ENCODE measurements around the gene GPT2. TPM values are rescaled to one million over a fixed set of nuclear protein-coding genes. Genes with fewer than 3 reads are reported as not detected.
"Not testable (repeated sequence)": the region's sequence is repeated elsewhere in the genome, so short reads cannot be mapped to it uniquely, and the experiment has no call there.

Gene GPT2
- total RNA-seq, 3 donors from 2014 or later = 9.2 to 20.8 (median 10.5) TPM

DNA sequence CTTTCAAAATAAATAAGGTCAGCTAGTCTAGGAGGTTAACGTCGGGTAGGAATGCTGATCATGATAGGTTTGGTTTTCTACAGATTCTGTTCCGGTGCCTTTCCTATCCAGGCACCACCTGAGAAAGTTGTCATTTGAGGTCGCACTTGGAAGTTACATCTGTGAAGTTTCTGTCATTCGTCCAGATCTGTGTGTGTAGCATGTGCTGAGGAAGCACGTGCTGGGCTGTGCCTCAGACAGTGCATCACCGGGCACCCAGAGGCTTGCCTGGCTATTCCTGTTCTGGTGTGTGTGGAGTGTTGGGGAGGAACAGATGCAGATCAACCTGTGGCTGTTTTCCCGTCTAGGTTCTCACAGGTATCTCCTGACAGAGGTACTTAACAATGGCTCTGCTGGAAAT lies 46.7 kb downstream of the GPT2 start:
- intact Hi-C loops (cut with DNase I, micrococcal nuclease) = no loop called here
- Histone ChIP-seq H3K36me3 (ENCODE audit: low read depth) (no peaks in the 10 kb centered on the region), H3K4me1 (ENCODE audit: low read depth) (no peaks in the 10 kb centered on the region), H3K4me3 (no peak overlapping the region), H3K9me3 (no peaks in the 10 kb centered on the region)
- TF ChIP-seq, protein P1, sequence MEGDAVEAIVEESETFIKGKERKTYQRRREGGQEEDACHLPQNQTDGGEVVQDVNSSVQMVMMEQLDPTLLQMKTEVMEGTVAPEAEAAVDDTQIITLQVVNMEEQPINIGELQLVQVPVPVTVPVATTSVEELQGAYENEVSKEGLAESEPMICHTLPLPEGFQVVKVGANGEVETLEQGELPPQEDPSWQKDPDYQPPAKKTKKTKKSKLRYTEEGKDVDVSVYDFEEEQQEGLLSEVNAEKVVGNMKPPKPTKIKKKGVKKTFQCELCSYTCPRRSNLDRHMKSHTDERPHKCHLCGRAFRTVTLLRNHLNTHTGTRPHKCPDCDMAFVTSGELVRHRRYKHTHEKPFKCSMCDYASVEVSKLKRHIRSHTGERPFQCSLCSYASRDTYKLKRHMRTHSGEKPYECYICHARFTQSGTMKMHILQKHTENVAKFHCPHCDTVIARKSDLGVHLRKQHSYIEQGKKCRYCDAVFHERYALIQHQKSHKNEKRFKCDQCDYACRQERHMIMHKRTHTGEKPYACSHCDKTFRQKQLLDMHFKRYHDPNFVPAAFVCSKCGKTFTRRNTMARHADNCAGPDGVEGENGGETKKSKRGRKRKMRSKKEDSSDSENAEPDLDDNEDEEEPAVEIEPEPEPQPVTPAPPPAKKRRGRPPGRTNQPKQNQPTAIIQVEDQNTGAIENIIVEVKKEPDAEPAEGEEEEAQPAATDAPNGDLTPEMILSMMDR (IDR thresholded peaks at IDR 0.05) = no peak
- DNase-seq = no peak
- ATAC-seq = no peak

DNA sequence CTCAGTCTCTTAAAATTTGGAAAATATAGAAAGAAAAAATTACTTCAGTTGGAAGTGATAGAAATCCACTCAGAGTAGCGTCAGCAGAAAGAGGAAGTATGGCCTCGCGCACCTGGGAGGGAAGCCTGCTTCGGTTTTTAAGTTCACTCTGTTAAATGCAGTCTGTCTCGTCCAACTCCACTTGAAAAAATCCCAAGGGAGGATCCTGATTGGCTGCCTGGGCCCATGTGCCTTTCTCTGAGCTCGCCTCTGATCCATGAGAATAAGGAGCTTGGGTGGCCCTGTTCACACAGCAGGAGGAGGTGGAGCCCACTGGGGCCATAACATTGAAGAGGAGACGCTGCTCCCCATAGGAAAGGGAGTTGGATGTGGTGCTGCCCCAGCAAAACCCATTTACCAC lies 48.6 kb downstream of the GPT2 start:
- ATAC-seq = no peak
- intact Hi-C loops (cut with DNase I, micrococcal nuclease) = no loop called here
- TF ChIP-seq, protein P1 (IDR thresholded peaks at IDR 0.05) = no peak
- Histone ChIP-seq H3K36me3 (ENCODE audit: low read depth) (no peaks in the 10 kb centered on the region), H3K4me1 (ENCODE audit: low read depth) (no peaks in the 10 kb centered on the region), H3K4me3 (no peak overlapping the region), H3K9me3 (no peaks in the 10 kb centered on the region)
- no peak for DNase-seq

DNA sequence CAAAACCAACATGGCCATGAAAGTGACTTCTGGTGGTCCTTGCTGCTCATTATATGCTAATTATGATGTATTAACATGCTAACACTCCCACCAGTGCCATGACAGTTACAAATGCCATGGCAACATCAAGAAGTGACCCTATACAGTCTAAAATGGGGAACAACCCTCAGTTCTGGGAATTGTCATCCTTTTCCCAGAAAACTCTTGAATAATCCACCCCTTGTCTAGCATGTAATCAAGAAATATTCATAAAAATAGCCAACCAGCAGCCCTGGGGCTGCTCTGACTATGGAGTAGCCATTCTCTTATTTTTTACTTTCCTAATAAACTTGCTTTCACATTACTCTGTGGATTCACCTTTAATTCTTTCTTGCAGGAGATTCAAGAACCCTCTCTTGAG lies 53.4 kb downstream of the GPT2 start:
- intact Hi-C loops (cut with DNase I, micrococcal nuclease) = no loop called here
- no peak for ATAC-seq

DNA sequence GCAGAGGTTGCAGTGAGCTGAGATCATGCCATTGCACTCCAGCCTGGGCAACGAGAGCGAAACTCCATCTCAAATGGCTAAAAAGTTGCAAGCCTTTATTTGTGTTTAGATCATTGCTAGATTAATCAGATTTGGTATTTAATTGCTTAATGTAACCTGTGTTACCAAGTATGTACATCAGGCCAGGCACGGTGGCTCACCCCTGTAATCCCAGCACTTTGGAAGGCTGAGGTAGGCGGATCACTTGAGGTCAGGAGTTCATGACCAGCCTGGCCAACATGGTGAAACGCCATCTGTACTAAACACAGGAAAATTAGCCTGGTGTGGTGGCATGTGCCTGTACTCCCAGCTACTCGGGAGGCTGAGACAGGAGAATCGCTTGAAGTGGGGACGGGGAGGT lies 60.6 kb downstream of the GPT2 start:
- H3K4me3 ChIP-seq; ATAC-seq; H3K36me3 ChIP-seq (ENCODE audit: low read depth); H3K4me1 ChIP-seq (ENCODE audit: low read depth); H3K9me3 ChIP-seq; intact Hi-C loops (cut with DNase I, micrococcal nuclease); DNase-seq: not testable (repeated sequence)

More for the DNA sequence above, 53.4 kb downstream of the GPT2 start:
- Histone ChIP-seq H3K36me3 (ENCODE audit: low read depth) (no peaks in the 10 kb centered on the region), H3K4me3 (no peak overlapping the region), H3K4me1 (ENCODE audit: low read depth) (no peaks in the 10 kb centered on the region), H3K9me3 (no peaks in the 10 kb centered on the region)
- TF ChIP-seq, protein P1 (IDR thresholded peaks at IDR 0.05) = no peak
- DNase-seq = no peak

DNA sequence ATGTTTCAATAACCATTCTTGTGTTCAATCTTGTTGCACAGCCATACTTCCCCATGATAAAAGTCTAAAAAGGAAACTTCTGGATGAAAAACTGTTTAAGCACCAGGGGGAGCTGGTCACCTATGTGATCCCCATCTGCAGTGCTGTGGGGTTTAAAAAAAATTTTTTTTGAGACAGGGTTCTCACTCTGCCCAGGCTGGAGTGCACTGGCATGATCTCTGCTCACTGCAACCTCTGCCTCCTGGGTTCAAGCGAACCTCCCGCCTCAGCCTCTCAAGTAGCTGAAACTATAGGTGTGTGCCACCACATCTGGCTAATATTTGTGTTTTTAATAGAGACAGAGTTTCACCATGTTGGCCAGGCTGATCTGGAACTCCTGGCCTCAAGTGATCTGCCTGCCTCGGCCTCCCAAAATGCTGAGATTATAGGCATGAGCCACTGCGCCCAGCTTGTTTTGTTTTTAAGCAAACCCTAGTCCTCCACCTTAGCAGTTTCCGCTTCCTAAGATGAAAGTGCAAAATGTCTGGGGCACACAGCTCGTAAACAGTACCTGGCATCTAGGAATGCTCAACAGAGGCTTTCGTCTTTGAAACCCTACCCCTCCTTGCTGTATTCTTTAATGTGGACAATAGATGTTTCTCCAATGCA lies 63.9 kb downstream of the GPT2 start:
- TF ChIP-seq, protein P1 (IDR thresholded peaks at IDR 0.05) = no peak
- Histone ChIP-seq H3K4me1 (ENCODE audit: low read depth) (no peaks in the 10 kb centered on the region), H3K36me3 (ENCODE audit: low read depth) (no peaks in the 10 kb centered on the region), H3K9me3 (no peaks in the 10 kb centered on the region), H3K4me3 (no peak overlapping the region)
- intact Hi-C loops (cut with DNase I, micrococcal nuclease) = no loop called here
- ATAC-seq (peak; percentile 65), DNase-seq (peak in 1 of 3 donors; percentile 52)

DNA sequence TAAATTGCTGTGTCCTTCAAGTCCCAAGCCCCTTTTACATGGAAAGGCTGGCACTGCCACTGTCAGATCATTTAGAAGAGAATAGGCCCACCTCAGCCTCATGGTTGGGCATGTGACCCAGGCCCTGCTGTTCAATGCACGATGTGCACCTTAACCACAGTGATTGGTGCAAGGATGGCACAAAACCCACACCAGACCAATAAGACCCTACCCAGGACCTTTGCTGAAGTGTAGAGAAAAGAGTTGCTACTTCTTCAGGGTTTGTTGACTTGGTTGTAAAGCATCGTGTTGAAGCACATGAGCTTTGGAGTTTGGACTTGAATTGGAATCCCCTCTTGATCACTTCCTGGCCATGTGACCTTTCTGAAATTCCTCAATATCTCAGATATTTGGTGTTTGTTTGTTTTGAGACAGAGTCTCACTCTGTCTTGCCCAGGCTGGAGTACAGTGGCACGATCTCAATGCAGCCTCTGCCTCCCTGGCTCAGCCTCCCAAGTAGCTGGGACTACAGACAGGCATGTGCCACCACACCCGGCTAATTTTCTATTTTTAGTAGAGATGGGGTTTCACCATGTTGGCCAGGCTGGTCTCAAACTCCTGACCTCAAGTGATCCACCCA lies 64.5 kb downstream of the GPT2 start:
- Histone ChIP-seq H3K36me3 (ENCODE audit: low read depth) (no peaks in the 10 kb centered on the region), H3K4me3 (no peak overlapping the region), H3K9me3 (no peaks in the 10 kb centered on the region), H3K4me1 (ENCODE audit: low read depth) (no peaks in the 10 kb centered on the region)
- intact Hi-C loops (cut with DNase I, micrococcal nuclease) = no loop called here
- TF ChIP-seq, protein P1 (IDR thresholded peaks at IDR 0.05) = no peak
- ATAC-seq (no peak), DNase-seq (no peak)
